ENCODE measurements around the gene DCDC1. TPM values are rescaled to one million over a fixed set of nuclear protein-coding genes. Genes with fewer than 3 reads are reported as not detected.
"Not testable (repeated sequence)": the region's sequence is repeated elsewhere in the genome, so short reads cannot be mapped to it uniquely, and the experiment has no call there.

DCDC1 gene
- total RNA-seq, 1 experiment from 2014 or later, result 2.2 TPM

GRCh38 chr11:30956751-30957150 is 412.8 kb downstream of the DCDC1 start:
- Histone ChIP-seq H3K4me2 (no peak overlapping the region), H3K27me3 (ENCODE audit: insufficient read depth, low read depth) (no peaks in the 10 kb centered on the region), H4K20me1 (ENCODE audit: insufficient read depth) (no peaks in the 10 kb centered on the region), H3K36me3 (ENCODE audit: low read depth) (no peaks in the 10 kb centered on the region), H3K27ac (no peak overlapping the region), H3K9me2 (ENCODE audit: insufficient read depth) (no peaks in the 10 kb centered on the region), H3F3A (ENCODE audit: insufficient read depth, low read depth) (no peaks in the 10 kb centered on the region), H3K79me2 (ENCODE audit: low read depth) (no peaks in the 10 kb centered on the region), H3K9me3 (ENCODE audit: insufficient read depth, low read depth) (no peaks in the 10 kb centered on the region), H3K4me1 (replicated peaks; ENCODE audit: insufficient read depth) (no peaks in the 10 kb centered on the region), H3K4me3 (no peak overlapping the region), H2AFZ (no peak overlapping the region)
- intact Hi-C loops (cut with micrococcal nuclease; ENCODE audit: unreplicated experiment), result no loop called here
- no TSS peak for BruUV-seq (replicated peaks)
- POLR2A ChIA-PET (ENCODE audit: unreplicated experiment), result no interaction called here
- DNase-seq, result no peak
- TF ChIP-seq CTCF (conservative IDR thresholded peaks at IDR 0.05) (no peak), EZH2 (IDR thresholded peaks at IDR 0.05; ENCODE audit: low read depth) (no peak)
- CTCF ChIA-PET, result no interaction called here

DNA sequence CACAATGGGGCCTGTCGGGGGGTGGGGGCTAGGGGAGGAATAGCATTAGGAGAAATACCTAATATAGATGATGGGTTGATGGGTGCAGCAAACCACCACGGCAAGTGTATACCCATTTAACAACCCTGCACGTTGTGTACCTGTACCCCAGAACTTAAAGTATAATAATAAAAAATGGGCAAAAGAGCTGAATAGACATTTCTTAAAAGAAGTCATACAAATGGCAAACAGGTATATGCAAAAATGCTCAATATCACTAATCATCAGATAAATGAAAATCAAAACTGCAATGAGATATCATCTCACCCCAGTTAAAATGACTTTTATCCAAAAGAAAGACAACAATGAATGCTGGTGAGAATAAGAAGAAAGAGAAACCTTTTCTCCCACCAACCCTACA is 419.7 kb downstream of the DCDC1 start:
- H3K4me2 ChIP-seq, result no peak overlapping the region
- no peak overlapping the region for H2AFZ ChIP-seq
- H3K36me3 ChIP-seq (ENCODE audit: low read depth), result no peaks in the 10 kb centered on the region
- H4K20me1 ChIP-seq (ENCODE audit: insufficient read depth), result no peaks in the 10 kb centered on the region
- intact Hi-C loops (cut with micrococcal nuclease; ENCODE audit: unreplicated experiment), result no loop called here
- TF ChIP-seq CTCF (conservative IDR thresholded peaks at IDR 0.05) (no peak), EZH2 (IDR thresholded peaks at IDR 0.05; ENCODE audit: low read depth) (no peak)
- no peak for DNase-seq
- no TSS peak for BruUV-seq (replicated peaks)
- no peaks in the 10 kb centered on the region for H3K9me3 ChIP-seq (ENCODE audit: insufficient read depth, low read depth)
- H3K27me3 ChIP-seq (ENCODE audit: insufficient read depth, low read depth), result no peaks in the 10 kb centered on the region
- CTCF ChIA-PET, result no interaction called here
- H3K9me2 ChIP-seq (ENCODE audit: insufficient read depth), result no peaks in the 10 kb centered on the region
- H3K79me2 ChIP-seq (ENCODE audit: low read depth), result no peaks in the 10 kb centered on the region
- H3K27ac ChIP-seq, result no peak overlapping the region
- H3K4me1 ChIP-seq (replicated peaks; ENCODE audit: insufficient read depth), result no peaks in the 10 kb centered on the region
- POLR2A ChIA-PET (ENCODE audit: unreplicated experiment), result no interaction called here
- no peak overlapping the region for H3K4me3 ChIP-seq
- no peaks in the 10 kb centered on the region for H3F3A ChIP-seq (ENCODE audit: insufficient read depth, low read depth)

DNA sequence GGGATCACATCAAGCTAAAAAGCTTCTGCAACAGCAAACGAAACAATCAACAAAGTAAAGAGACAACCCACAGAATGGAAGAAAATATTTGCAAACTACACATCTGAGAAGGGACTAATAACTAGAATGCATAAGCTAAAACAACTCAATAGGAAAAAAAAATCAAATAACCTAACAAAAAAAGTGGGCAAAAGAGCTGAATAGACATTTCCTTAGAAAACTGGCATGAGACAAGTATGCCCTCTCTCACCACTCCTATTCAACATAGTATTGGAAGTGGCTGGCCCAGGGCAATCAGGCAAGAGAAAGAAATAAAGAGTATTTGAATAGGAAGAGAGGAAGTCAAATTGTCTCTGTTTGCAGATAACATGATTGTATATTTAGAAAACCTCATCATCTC is 421.8 kb downstream of the DCDC1 start:
- POLR2A ChIA-PET (ENCODE audit: unreplicated experiment); H3K9me3 ChIP-seq (ENCODE audit: insufficient read depth, low read depth); H3K4me3 ChIP-seq; H3K4me2 ChIP-seq; H2AFZ ChIP-seq; H3K79me2 ChIP-seq (ENCODE audit: low read depth); H3K4me1 ChIP-seq (replicated peaks; ENCODE audit: insufficient read depth); H3K9me2 ChIP-seq (ENCODE audit: insufficient read depth); H4K20me1 ChIP-seq (ENCODE audit: insufficient read depth); H3K27ac ChIP-seq; H3K27me3 ChIP-seq (ENCODE audit: insufficient read depth, low read depth); H3K36me3 ChIP-seq (ENCODE audit: low read depth); H3F3A ChIP-seq (ENCODE audit: insufficient read depth, low read depth); intact Hi-C loops (cut with micrococcal nuclease; ENCODE audit: unreplicated experiment); CTCF ChIA-PET; DNase-seq; BruUV-seq (replicated peaks): not testable (repeated sequence)

- Histone ChIP-seq H3K9me3 (ENCODE audit: insufficient read depth, low read depth) (no peaks in the 10 kb centered on the region), H3K36me3 (ENCODE audit: low read depth) (no peaks in the 10 kb centered on the region), H2AFZ (no peak overlapping the region), H3K79me2 (ENCODE audit: low read depth) (no peaks in the 10 kb centered on the region), H3K27ac (no peak overlapping the region), H3K4me2 (no peak overlapping the region), H3K27me3 (ENCODE audit: insufficient read depth, low read depth) (peaks cover 17% of the 10 kb centered on the region), H3K4me3 (no peak overlapping the region), H4K20me1 (ENCODE audit: insufficient read depth) (no peaks in the 10 kb centered on the region; the same call in 1 of the 2 replicates), H3K4me1 (replicated peaks; ENCODE audit: insufficient read depth) (no peaks in the 10 kb centered on the region), H3K9me2 (ENCODE audit: insufficient read depth) (no peaks in the 10 kb centered on the region), H3F3A (ENCODE audit: insufficient read depth, low read depth) (no peaks in the 10 kb centered on the region)
- intact Hi-C loops (cut with micrococcal nuclease; ENCODE audit: unreplicated experiment), result no loop called here
- CTCF ChIA-PET, result no interaction called here
- BruUV-seq (replicated peaks), result no TSS peak
- DNase-seq, result no peak
- TF ChIP-seq CTCF (conservative IDR thresholded peaks at IDR 0.05), result no peak
- TF ChIP-seq EZH2 (IDR thresholded peaks at IDR 0.05; ENCODE audit: low read depth), result no peak
- POLR2A ChIA-PET (ENCODE audit: unreplicated experiment), result no interaction called here
Measured at GRCh38 chr11:30938810-30939209, 430.7 kb downstream of the DCDC1 start.
